ENCODE measurements around the gene SAMD3.

DNA sequence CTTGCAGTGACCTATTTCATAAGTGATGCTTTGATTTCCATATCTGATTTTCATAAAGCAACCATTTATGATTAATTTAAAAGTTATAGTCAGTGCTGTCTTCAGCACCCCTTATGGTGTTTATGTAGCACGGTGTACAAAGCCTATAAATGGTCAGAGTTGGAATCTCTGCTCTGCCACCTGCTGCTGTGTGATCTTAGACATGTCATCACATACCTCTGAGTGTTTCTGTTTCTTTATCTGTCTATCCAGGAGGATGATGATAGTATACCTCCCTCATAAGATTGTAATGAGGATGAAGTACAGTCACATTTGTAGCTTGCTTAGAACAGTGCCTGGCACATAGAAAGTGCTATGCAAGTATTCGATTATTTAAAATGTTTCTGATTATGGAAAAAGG lies 100.5 kb downstream of the SAMD3 start:
- TF ChIP-seq, protein P1, sequence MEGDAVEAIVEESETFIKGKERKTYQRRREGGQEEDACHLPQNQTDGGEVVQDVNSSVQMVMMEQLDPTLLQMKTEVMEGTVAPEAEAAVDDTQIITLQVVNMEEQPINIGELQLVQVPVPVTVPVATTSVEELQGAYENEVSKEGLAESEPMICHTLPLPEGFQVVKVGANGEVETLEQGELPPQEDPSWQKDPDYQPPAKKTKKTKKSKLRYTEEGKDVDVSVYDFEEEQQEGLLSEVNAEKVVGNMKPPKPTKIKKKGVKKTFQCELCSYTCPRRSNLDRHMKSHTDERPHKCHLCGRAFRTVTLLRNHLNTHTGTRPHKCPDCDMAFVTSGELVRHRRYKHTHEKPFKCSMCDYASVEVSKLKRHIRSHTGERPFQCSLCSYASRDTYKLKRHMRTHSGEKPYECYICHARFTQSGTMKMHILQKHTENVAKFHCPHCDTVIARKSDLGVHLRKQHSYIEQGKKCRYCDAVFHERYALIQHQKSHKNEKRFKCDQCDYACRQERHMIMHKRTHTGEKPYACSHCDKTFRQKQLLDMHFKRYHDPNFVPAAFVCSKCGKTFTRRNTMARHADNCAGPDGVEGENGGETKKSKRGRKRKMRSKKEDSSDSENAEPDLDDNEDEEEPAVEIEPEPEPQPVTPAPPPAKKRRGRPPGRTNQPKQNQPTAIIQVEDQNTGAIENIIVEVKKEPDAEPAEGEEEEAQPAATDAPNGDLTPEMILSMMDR (conservative IDR thresholded peaks at IDR 0.05), result no peak
- TF ChIP-seq EZH2 (IDR thresholded peaks at IDR 0.05; ENCODE audit: low read depth), result no peak
